Gastrocnemius medialis (tissue), 4 donors: Measurements from ENCODE around the gene ELF1. TPM values are rescaled to one million over a fixed set of nuclear protein-coding genes. Genes with fewer than 3 reads are reported as not detected.

Experiments used
- ATAC-seq, 2 donors: fragments of 150-250 bp; one replicate each; pipeline ENCODE4 v1.9.1; 2016
- DNase-seq, 2 donors: peaks; one replicate each; pipeline ENCODE4 v3.0.0-alpha.2; 2019
- H3K27ac ChIP-seq, 4 donors: fragments of 200-600 bp; sonication (generic); 1 replicate in 1 of 4; 2 replicates in 3 of 4; pipeline ENCODE4 v1.5.1; 2016 to 2018; ENCODE audit warnings: mild to moderate bottlenecking in 2 of 4, moderate library complexity in 1 of 4
- H3K27me3 ChIP-seq, 3 donors: fragments of 200-600 bp; sonication (generic) in 2 of 3; 1 replicate in 1 of 3; 2 replicates in 2 of 3; pipeline versions ENCODE4 v1.5.1 to v1.6.0; 2016 to 2019; ENCODE audit warnings: mild to moderate bottlenecking in 1 of 3, moderate library complexity in 1 of 3
- H3K36me3 ChIP-seq, 2 donors: fragments of 200-600 bp; sonication (generic) in 1 of 2; one replicate each; pipeline ENCODE4 v1.5.1; 2017 to 2018
- H3K4me1 ChIP-seq, 2 donors: fragments of 200-600 bp; sonication (generic) in 1 of 2; one replicate each; pipeline ENCODE4 v1.5.1; 2016 to 2017; ENCODE audit warnings: mild to moderate bottlenecking in 2 of 2
- H3K4me3 ChIP-seq, 4 donors: fragments of 200-600 bp; sonication (generic) in 3 of 4; 1 replicate in 1 of 4; 2 replicates in 3 of 4; pipeline ENCODE4 v1.5.1; 2016 to 2019; ENCODE audit warnings: mild to moderate bottlenecking in 2 of 4
- H3K9me3 ChIP-seq, 3 donors: fragments of 200-600 bp; sonication (generic) in 2 of 3; 1 replicate in 1 of 3; 2 replicates in 2 of 3; pipeline ENCODE4 v1.5.1; 2016 to 2019
- CTCF ChIP-seq, 5 experiments: fragments of 450-650 bp in 3 of 5; fragments of 200-600 bp in 2 of 5; sonication (generic) in 2 of 5; IDR thresholded peaks in 4 of 5; conservative IDR thresholded peaks in 1 of 5; 1 replicate in 4 of 5; 2 replicates in 1 of 5; pipeline ENCODE4 v1.5.1; 2016 to 2019; ENCODE audit warnings: antibody characterized with exemption in 5 of 5, mild to moderate bottlenecking in 3 of 5, moderate library complexity in 3 of 5
- POLR2A ChIP-seq, 2 donors: fragments of 450-650 bp; IDR thresholded peaks; one replicate each; pipeline ENCODE4 v1.6.1; 2017; ENCODE audit warnings: antibody characterized with exemption in 2 of 2, mild to moderate bottlenecking in 2 of 2, moderate library complexity in 2 of 2
- in situ Hi-C, 4 donors: fragments of 200-750 bp; cut with MboI; loops; one replicate each; pipeline versions ENCODE4 v1.15.0 to v1.8.0; 2017; ENCODE audit warnings: low sequenced_read_pairs in 4 of 4
- intact Hi-C: fragments of 100-400 bp; cut with DNase I; formaldehyde crosslinking; loops from one replicate; pipeline ENCODE4 v1.15.1; 2023; ENCODE audit warnings: low total_unique reads
- total RNA-seq, 4 donors: library from RNA; depleted of rRNA; stranded (reverse); fragments of >200 nt; gene quantifications; one replicate each; pipeline versions ENCODE4 v1.1.0 to v1.2.3, GENCODE V29; 2016

ELF1 gene
- total RNA-seq, 4 donors from 2014 or later, result 24.8 to 48.7 (median 33.7) TPM

GRCh38 chr13:41054212-41054877 is 35.2 kb upstream of the ELF1 start:
- intact Hi-C loops (no loop called here), in situ Hi-C loops (loop anchor here in 2 of 4 donors (10.0 to 25.0 kb wide), 3 partner anchors 80 to 267 kb away; partner anchors contain the start of gene SLC25A15 (in 1 of the 2))
- Histone ChIP-seq H3K4me1 (peaks cover 96 to 98% of the 10 kb centered on the region in 2 donors), H3K27me3 (no peaks in the 10 kb centered on the region), H3K4me3 (no peak overlapping the region), H3K9me3 (no peaks in the 10 kb centered on the region), H3K27ac (peak overlapping the region; percentile 77 to 100 (median 95)), H3K36me3 (no peaks in the 10 kb centered on the region)
- DNase-seq (no peak), ATAC-seq (peak; percentile 18 to 34)
- no peak for TF ChIP-seq POLR2A (IDR thresholded peaks at IDR 0.05)
- TF ChIP-seq CTCF (IDR thresholded peaks at IDR 0.05 in 4 of 5, conservative IDR thresholded peaks at IDR 0.05 in 1 of 5), result peak in 4 of 5 experiments; percentile 36 to 65 (median 58)

GRCh38 chr13:41053384-41053826 is 34.3 kb upstream of the ELF1 start:
- peak overlapping the region in 2 of 4 donors; percentile 3 to 5 for H3K4me3 ChIP-seq
- DNase-seq, result peak; percentile 18 to 52
- TF ChIP-seq POLR2A (IDR thresholded peaks at IDR 0.05) (no peak), CTCF (IDR thresholded peaks at IDR 0.05 in 4 of 5, conservative IDR thresholded peaks at IDR 0.05 in 1 of 5) (no peak)
- H3K27ac ChIP-seq, result peak overlapping the region; percentile 77 to 100 (median 95)
- no peaks in the 10 kb centered on the region for H3K36me3 ChIP-seq
- H3K27me3 ChIP-seq, result no peaks in the 10 kb centered on the region
- H3K9me3 ChIP-seq, result no peaks in the 10 kb centered on the region
- in situ Hi-C loops, result loop anchor here in 2 of 4 donors (10.0 to 25.0 kb wide), 3 partner anchors 79 to 266 kb away; partner anchors contain the start of gene SLC25A15 (in 1 of the 2)
- intact Hi-C loops, result no loop called here
- peaks cover 92 to 93% of the 10 kb centered on the region in 2 donors for H3K4me1 ChIP-seq
- ATAC-seq, result peak; percentile 40 to 52

GRCh38 chr13:41052441-41052840 is 33.3 kb upstream of the ELF1 start:
- in situ Hi-C loops (loop anchor here in 2 of 4 donors (10.0 to 25.0 kb wide), 3 partner anchors 78 to 265 kb away; partner anchors contain the start of gene SLC25A15 (in 1 of the 2)), intact Hi-C loops (no loop called here)
- H3K27me3 ChIP-seq, result no peaks in the 10 kb centered on the region
- no peak overlapping the region for H3K4me3 ChIP-seq
- no peaks in the 10 kb centered on the region for H3K36me3 ChIP-seq
- no peaks in the 10 kb centered on the region for H3K9me3 ChIP-seq
- peaks cover 82 to 83% of the 10 kb centered on the region in 2 donors for H3K4me1 ChIP-seq
- DNase-seq, result peak in 1 of 2 donors; percentile 27
- peak in 1 of 2 donors; percentile 40 for ATAC-seq
- H3K27ac ChIP-seq, result peak overlapping the region; percentile 77 to 100 (median 95)
- no peak for TF ChIP-seq POLR2A (IDR thresholded peaks at IDR 0.05)
- no peak for TF ChIP-seq CTCF (IDR thresholded peaks at IDR 0.05 in 4 of 5, conservative IDR thresholded peaks at IDR 0.05 in 1 of 5)

- no peaks in the 10 kb centered on the region for H3K9me3 ChIP-seq
- no peak overlapping the region for H3K4me3 ChIP-seq
- H3K27me3 ChIP-seq, result no peaks in the 10 kb centered on the region
- TF ChIP-seq POLR2A (IDR thresholded peaks at IDR 0.05), result no peak
- TF ChIP-seq CTCF (IDR thresholded peaks at IDR 0.05 in 4 of 5, conservative IDR thresholded peaks at IDR 0.05 in 1 of 5), result no peak
- DNase-seq (no peak), ATAC-seq (peak; percentile 75 to 85)
- in situ Hi-C loops (loop anchor here in 2 of 4 donors (10.0 to 25.0 kb wide), 3 partner anchors 75 to 262 kb away; partner anchors contain the start of gene SLC25A15 (in 1 of the 2)), intact Hi-C loops (no loop called here)
- peak overlapping the region; percentile 8 to 65 (median 34) for H3K27ac ChIP-seq
- H3K36me3 ChIP-seq, result no peaks in the 10 kb centered on the region
- H3K4me1 ChIP-seq, result peaks cover 56% of the 10 kb centered on the region in 2 donors
Observed at GRCh38 chr13:41049480-41050440, 30.6 kb upstream of the ELF1 start.
